ENCODE data around the gene CLDN18.

CLDN18 gene

GRCh38 chr3:138066972-138067371 lies 57.0 kb downstream of the CLDN18 start:
- TF ChIP-seq FOXP2 (optimal IDR thresholded peaks at IDR 0.05; ENCODE audit: borderline replicate concordance, extremely low read depth, extremely low read length, insufficient read depth) (no peak), TAF1 (IDR thresholded peaks at IDR 0.05; ENCODE audit: borderline replicate concordance, insufficient read depth, low read length) (no peak), REST (IDR thresholded peaks at IDR 0.05; ENCODE audit: insufficient read depth in 1 of 2, low read depth in 2 of 2, low read length in 2 of 2) (no peak), POLR2AphosphoS5 (IDR thresholded peaks at IDR 0.05; ENCODE audit: low read depth, low read length) (no peak), SIN3A (IDR thresholded peaks at IDR 0.05; ENCODE audit: borderline replicate concordance, insufficient read depth, low read length) (no peak)

GRCh38 chr3:138068046-138068445 lies 58.1 kb downstream of the CLDN18 start:
- TF ChIP-seq TAF1 (IDR thresholded peaks at IDR 0.05; ENCODE audit: borderline replicate concordance, insufficient read depth, low read length), result no peak
- TF ChIP-seq POLR2AphosphoS5 (IDR thresholded peaks at IDR 0.05; ENCODE audit: low read depth, low read length), result no peak
- TF ChIP-seq FOXP2 (optimal IDR thresholded peaks at IDR 0.05; ENCODE audit: borderline replicate concordance, extremely low read depth, extremely low read length, insufficient read depth), result no peak
- TF ChIP-seq REST (IDR thresholded peaks at IDR 0.05; ENCODE audit: insufficient read depth in 1 of 2, low read depth in 2 of 2, low read length in 2 of 2), result no peak
- TF ChIP-seq SIN3A (IDR thresholded peaks at IDR 0.05; ENCODE audit: borderline replicate concordance, insufficient read depth, low read length), result no peak

- TF ChIP-seq FOXP2 (optimal IDR thresholded peaks at IDR 0.05; ENCODE audit: borderline replicate concordance, extremely low read depth, extremely low read length, insufficient read depth) (no peak), SIN3A (IDR thresholded peaks at IDR 0.05; ENCODE audit: borderline replicate concordance, insufficient read depth, low read length) (no peak), REST (IDR thresholded peaks at IDR 0.05; ENCODE audit: insufficient read depth in 1 of 2, low read depth in 2 of 2, low read length in 2 of 2) (no peak), TAF1 (IDR thresholded peaks at IDR 0.05; ENCODE audit: borderline replicate concordance, insufficient read depth, low read length) (no peak), POLR2AphosphoS5 (IDR thresholded peaks at IDR 0.05; ENCODE audit: low read depth, low read length) (no peak)
Measured at GRCh38 chr3:138068579-138069174, 58.7 kb downstream of the CLDN18 start.

GRCh38 chr3:138070006-138070405 lies 60.0 kb downstream of the CLDN18 start:
- TF ChIP-seq SIN3A (IDR thresholded peaks at IDR 0.05; ENCODE audit: borderline replicate concordance, insufficient read depth, low read length), result no peak
- TF ChIP-seq REST (IDR thresholded peaks at IDR 0.05; ENCODE audit: insufficient read depth in 1 of 2, low read depth in 2 of 2, low read length in 2 of 2), result no peak
- no peak for TF ChIP-seq POLR2AphosphoS5 (IDR thresholded peaks at IDR 0.05; ENCODE audit: low read depth, low read length)
- no peak for TF ChIP-seq TAF1 (IDR thresholded peaks at IDR 0.05; ENCODE audit: borderline replicate concordance, insufficient read depth, low read length)
- TF ChIP-seq FOXP2 (optimal IDR thresholded peaks at IDR 0.05; ENCODE audit: borderline replicate concordance, extremely low read depth, extremely low read length, insufficient read depth), result no peak
